HUES48 (cell line): ENCODE results near the gene CENPVL3.
"Not testable (repeated sequence)": the region's sequence is repeated elsewhere in the genome, so short reads cannot be mapped to it uniquely, and the experiment has no call there.

Experiments
- H3K27ac ChIP-seq: one replicate; pipeline ENCODE4 v1.7.0; 2013; ENCODE audit warnings: low read depth, low read length, inconsistent platforms
- H3K27me3 ChIP-seq: 2 replicates; pipeline ENCODE4 v1.6.1; 2013; ENCODE audit warnings: mild to moderate bottlenecking, low read length; ENCODE audit not compliant: control insufficient read depth, insufficient read depth
- H3K36me3 ChIP-seq: 2 replicates; pipeline ENCODE4 v1.6.1; 2013; ENCODE audit warnings: low read length; ENCODE audit not compliant: control insufficient read depth, insufficient read depth
- H3K4me1 ChIP-seq: 2 replicates; pipeline ENCODE4 v1.6.1; 2013; ENCODE audit warnings: mild to moderate bottlenecking, low read length; ENCODE audit not compliant: control insufficient read depth, insufficient read depth
- H3K4me3 ChIP-seq: 2 replicates; pipeline ENCODE4 v1.5.1; 2013; ENCODE audit warnings: mild to moderate bottlenecking, low read depth, low read length
- H3K9ac ChIP-seq: 2 replicates; pipeline ENCODE4 v1.6.1; 2013; ENCODE audit warnings: mild to moderate bottlenecking, low read depth, low read length, moderate library complexity
- H3K9me3 ChIP-seq: 2 replicates; pipeline ENCODE4 v1.6.1; 2013; ENCODE audit warnings: low read length; ENCODE audit not compliant: control insufficient read depth, insufficient read depth

The CENPVL3 gene

DNA sequence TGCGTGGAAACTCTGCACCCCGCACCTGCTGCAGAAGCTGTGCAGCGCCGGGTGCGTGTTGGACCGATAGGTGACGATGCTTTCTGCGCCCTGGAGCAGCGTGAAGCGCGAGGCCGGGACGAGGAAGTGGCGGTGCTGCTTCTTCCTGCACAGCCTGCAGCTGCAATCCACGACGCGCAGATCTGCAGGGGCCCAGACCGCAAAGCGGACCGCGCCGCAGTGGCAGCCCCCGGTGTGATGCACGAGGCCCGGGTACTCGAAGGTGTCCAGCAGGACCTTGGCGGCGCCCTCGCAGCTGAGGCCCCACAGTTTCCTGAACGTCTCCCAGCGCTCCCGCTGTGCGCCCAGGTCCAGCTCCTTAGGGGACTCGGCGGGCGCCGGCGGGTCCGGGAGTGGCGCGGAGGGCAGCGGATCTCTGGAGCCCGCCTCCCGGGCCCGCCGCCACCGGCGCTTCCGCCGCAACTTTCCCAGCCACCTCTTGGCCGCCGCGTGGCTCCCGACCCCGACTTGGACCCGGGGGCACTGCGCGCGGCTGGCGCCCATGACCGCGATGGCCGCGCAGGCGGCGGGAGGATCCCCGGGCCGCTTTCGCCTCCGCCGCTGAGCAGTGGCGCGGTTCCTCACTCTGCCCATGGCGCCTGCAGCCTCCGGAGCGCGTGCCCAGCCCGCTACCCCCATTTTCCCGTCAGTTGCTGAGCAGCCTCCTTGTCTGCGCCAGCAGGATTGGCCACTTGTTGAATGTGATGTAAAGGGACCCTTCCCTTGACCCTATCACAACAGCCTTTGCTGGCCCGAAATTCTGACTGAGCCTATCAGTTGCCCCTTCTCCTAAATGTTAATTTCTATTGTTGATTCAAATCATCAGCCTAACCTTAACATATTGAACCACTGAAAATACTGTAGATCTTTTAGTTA, at the start of gene CENPVL3:
Gene CENPVL3, minus strand, starts transcription at position 672 of the 915 bp plus-strand sequence. Its CDS starts 39 bp downstream, at position 633.
- not testable (repeated sequence) for H3K4me1 ChIP-seq, H3K36me3 ChIP-seq, H3K9ac ChIP-seq, H3K27ac ChIP-seq
- Histone ChIP-seq H3K27me3 (peaks cover 26% of the 10 kb centered on the region), H3K9me3 (peaks cover 18% of the 10 kb centered on the region), H3K4me3 (peak within 1 kb of the TSS; percentile 53)

DNA sequence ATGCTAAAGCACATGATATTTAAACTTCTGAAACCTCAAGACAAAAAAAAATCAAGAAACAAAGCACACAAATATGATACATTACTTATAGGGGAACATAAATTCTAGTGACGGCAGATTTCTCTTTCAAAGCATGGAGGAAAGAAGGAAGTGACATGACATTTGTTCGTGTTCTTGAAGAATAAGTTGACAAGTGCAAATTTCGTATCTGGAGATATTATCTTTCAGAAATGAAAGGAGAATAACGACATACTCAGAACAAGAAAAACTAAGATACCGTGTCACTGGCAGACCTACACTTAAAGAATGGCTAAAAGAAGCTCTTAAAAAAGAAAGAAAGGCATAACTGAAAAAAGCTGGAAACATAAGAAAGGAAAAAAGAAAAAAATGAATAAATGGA, 47.3 kb upstream of the CENPVL3 start:
- Histone ChIP-seq H3K9me3 (no peaks in the 10 kb centered on the region), H3K4me3 (no peak overlapping the region), H3K27ac (no peak overlapping the region), H3K36me3 (no peaks in the 10 kb centered on the region), H3K27me3 (no peaks in the 10 kb centered on the region), H3K9ac (no peak overlapping the region), H3K4me1 (no peaks in the 10 kb centered on the region)

DNA sequence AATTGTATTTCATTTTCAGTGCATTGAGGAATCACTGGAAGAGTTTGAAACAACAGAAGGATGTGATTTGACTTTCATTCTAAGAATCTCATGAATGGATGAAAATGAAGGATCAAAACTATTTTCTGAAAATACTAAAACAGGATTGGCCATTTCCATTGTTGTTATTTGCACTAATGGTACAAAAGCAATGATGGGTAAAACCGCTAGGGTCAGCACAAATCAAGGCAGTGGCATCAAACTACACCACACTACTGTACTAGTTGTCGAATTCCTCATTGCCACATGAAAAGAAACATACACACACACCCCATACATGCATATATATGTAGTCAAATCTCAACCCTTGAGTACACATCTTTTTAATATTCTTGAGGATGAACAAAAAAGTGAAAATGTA, 24.7 kb upstream of the CENPVL3 start:
- no peak overlapping the region for H3K27ac ChIP-seq
- no peaks in the 10 kb centered on the region for H3K27me3 ChIP-seq
- no peak overlapping the region for H3K4me3 ChIP-seq
- no peaks in the 10 kb centered on the region for H3K4me1 ChIP-seq
- H3K36me3 ChIP-seq = no peaks in the 10 kb centered on the region
- H3K9me3 ChIP-seq = peaks cover 8% of the 10 kb centered on the region; the same call in 1 of the 2 replicates
- no peak overlapping the region for H3K9ac ChIP-seq

DNA sequence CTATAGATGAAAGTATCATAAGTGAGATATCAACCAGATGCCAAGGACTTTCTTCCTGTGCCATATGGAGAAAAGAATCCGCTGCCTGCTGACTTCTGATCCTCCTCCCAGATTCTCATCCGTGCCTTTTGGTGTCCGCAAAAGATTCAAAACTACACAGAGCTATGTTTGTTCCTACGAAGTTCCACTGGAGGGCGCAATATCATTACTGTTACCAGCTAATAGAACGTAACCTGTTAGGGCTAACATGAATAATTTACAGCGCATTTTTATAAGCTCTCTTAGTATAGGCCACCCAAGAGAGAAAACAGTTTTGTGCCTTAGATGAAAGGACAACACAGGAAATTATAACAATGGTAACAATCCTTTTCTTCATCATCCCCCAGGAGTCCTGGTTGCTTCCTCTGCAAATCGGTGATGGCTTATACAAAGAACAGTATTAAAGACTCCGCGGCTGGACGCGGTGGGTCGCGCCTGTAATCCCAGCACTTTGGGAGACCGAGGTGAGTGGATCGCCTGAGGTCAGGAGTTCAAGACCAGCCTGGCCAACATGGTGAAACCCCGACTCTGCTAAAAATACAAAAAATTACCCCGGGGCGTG, 22.8 kb upstream of the CENPVL3 start:
- no peaks in the 10 kb centered on the region for H3K36me3 ChIP-seq
- no peak overlapping the region for H3K27ac ChIP-seq
- H3K4me1 ChIP-seq = no peaks in the 10 kb centered on the region
- no peak overlapping the region for H3K4me3 ChIP-seq
- no peaks in the 10 kb centered on the region for H3K27me3 ChIP-seq
- H3K9me3 ChIP-seq = peaks cover 8% of the 10 kb centered on the region; the same call in 1 of the 2 replicates
- H3K9ac ChIP-seq = no peak overlapping the region

DNA sequence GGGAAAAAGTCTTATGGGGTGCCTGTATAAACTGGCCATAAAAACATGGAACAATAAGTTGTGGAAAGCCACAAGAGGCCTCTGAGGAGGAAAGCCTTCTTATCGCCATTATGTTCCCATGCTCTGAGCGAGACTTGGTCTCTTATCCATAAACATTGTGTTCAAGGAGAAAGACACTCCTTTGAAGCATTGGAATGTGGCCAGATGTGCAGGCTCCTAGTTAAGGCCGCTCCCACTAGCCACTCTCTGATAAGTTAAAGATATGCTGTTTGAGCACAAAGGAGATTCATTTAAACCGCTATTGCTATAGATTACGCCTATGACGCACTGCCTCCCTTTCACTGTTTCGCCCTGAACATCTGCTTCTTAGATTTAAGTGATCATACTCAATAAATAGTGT, 17.8 kb upstream of the CENPVL3 start:
- H3K4me3 ChIP-seq, H3K36me3 ChIP-seq, H3K9ac ChIP-seq, H3K27ac ChIP-seq, H3K27me3 ChIP-seq, H3K4me1 ChIP-seq, H3K9me3 ChIP-seq: not testable (repeated sequence)

DNA sequence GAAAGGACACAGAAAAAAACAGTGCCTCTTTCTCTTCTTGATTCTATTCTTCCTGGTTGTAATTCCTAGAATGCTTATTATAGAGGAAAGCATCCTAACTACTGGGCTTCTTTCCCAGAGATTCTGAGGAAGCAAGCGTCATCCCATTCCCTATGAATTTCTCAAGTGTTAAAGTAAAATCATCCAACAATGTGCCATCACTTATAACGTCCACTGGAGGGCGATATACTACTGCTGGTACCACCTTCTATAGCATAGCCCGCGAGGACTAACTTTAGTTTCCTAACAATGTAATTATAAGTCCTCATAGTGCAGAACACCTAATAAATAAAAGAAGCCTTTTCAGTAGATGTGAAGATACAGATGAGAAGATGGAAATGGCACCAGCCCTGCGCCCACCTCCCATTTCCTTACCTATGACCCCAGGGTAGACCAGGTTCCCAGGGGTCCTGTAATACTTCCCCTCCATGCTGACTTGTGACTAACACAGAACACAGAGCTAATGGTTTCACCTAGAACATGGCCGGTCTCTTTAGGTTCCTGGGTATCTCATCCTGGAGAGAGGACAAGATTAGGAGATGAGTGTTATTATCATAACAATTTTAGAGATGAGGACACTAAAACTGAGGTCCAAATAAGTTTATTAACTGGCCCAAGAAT, 4.2 kb downstream of the CENPVL3 start:
- Histone ChIP-seq H3K9ac (no peak overlapping the region), H3K36me3 (no peaks in the 10 kb centered on the region), H3K27ac (no peak overlapping the region), H3K4me3 (no peak overlapping the region), H3K9me3 (no peaks in the 10 kb centered on the region), H3K4me1 (no peaks in the 10 kb centered on the region), H3K27me3 (peaks cover 23% of the 10 kb centered on the region)

DNA sequence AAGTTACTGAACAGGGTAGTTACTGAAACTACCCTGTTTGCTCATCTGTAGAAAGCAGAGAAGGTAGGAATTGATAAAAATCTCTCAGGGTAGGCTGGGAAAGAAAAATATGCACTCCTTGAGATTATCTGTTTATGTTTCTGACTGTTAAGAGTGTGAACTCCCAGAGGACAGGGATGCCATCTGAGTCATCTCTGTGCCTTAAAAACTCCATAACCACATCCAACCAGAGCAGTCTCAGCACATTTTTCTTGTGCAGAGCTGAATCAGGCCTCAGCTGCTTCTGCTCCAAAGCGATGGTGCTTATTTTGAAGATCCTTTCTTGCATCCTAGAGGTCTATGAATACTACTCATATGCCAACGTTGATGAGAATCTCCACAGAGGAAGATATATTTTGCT, 9.9 kb downstream of the CENPVL3 start:
- Histone ChIP-seq H3K9me3 (peaks cover 6% of the 10 kb centered on the region; the same call in 1 of the 2 replicates), H3K36me3 (no peaks in the 10 kb centered on the region), H3K27me3 (no peaks in the 10 kb centered on the region), H3K9ac (no peak overlapping the region), H3K4me1 (no peaks in the 10 kb centered on the region), H3K27ac (no peak overlapping the region), H3K4me3 (no peak overlapping the region)

DNA sequence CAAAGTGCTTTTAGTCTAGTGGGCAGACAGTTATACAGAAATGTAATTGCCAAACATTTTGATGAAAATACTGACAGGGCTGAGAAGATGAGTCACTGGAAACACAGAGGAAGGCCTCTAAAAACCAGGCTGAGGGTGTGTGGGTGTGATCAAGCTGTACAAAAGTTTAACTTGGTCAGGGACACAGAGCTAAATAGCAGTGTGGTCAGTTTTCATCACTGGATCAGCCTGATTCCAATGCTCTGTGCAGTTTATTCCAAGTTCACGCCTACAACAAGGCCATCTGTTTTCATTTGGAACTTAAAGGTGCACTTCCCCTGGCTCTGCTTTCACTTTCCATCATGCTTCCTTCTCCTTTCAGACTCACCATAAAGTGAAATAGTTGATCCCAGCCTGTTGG, 10.6 kb downstream of the CENPVL3 start:
- peaks cover 6% of the 10 kb centered on the region; the same call in 1 of the 2 replicates for H3K9me3 ChIP-seq
- no peaks in the 10 kb centered on the region for H3K27me3 ChIP-seq
- H3K4me3 ChIP-seq = no peak overlapping the region
- no peaks in the 10 kb centered on the region for H3K36me3 ChIP-seq
- no peak overlapping the region for H3K27ac ChIP-seq
- H3K9ac ChIP-seq = no peak overlapping the region
- no peaks in the 10 kb centered on the region for H3K4me1 ChIP-seq

DNA sequence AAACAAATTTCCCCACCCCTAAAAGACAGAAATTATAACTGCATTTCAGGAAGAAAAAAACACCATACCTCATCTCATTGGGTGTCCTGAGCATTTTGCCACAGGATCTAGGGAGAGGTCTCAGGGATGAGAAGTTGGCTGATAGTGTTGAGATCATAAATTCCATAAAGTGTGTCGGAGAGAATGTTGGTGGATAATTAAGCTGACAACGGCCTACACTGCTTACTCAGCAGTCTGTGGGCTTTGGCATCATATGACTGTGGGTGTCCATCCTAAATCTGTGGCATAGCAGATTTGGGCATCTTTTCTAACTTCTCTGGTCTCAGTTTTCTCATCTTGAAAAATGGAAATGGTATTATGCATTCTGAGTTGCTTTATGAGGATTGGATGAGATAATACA, 12.3 kb downstream of the CENPVL3 start:
- no peak overlapping the region for H3K9ac ChIP-seq
- no peaks in the 10 kb centered on the region for H3K4me1 ChIP-seq
- H3K27ac ChIP-seq = no peak overlapping the region

DNA sequence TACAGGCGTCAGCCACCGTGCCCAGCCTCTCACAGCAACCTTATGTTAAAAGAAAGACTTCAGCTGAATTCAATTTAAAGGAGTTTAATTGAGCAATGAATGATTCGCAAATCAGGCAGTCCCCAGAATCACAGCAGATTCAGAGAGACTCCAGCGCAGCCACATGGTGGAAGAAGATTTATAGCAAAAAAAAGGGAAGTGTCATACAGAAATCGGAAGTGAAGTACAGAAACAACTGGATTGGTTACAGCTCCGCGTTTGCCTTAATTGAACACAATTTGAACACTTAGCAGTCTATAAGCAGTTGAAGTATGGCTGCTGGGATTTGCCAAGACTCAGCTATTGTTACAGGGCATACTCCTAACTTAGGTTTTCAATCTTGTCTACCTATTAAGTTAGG, 19.8 kb downstream of the CENPVL3 start:
- Histone ChIP-seq H3K4me1 (no peaks in the 10 kb centered on the region), H3K4me3 (no peak overlapping the region), H3K9me3 (peaks cover 15% of the 10 kb centered on the region), H3K9ac (no peak overlapping the region), H3K27ac (no peak overlapping the region), H3K36me3 (no peaks in the 10 kb centered on the region), H3K27me3 (no peaks in the 10 kb centered on the region)

More for the DNA sequence above, 12.3 kb downstream of the CENPVL3 start:
- no peaks in the 10 kb centered on the region for H3K27me3 ChIP-seq
- no peak overlapping the region for H3K4me3 ChIP-seq
- no peaks in the 10 kb centered on the region for H3K36me3 ChIP-seq
- peaks cover 6% of the 10 kb centered on the region; the same call in 1 of the 2 replicates for H3K9me3 ChIP-seq

DNA sequence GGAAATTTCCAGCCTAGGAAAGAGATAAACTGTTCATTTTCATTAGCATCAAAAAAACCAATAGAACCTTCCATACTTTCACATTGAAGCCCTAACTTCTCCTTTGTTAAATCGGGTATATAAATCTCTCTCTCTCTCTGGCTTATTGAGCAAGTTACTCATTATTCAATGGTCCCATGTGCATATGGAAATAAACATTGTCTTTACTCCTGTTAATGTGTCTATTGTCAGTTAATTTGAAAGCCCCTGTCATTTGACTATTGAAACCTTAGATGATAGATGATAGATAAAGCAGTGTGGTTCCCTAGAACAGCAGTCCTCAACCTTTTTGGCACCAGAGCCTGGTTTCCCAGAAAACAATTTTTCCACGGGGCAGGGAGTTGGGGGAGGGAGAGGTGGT, 46.8 kb downstream of the CENPVL3 start:
- no peaks in the 10 kb centered on the region for H3K4me1 ChIP-seq
- H3K27ac ChIP-seq = no peak overlapping the region
- H3K36me3 ChIP-seq = no peaks in the 10 kb centered on the region
- no peak overlapping the region for H3K9ac ChIP-seq
- peaks cover 28% of the 10 kb centered on the region for H3K9me3 ChIP-seq
- H3K4me3 ChIP-seq = no peak overlapping the region
- H3K27me3 ChIP-seq = no peaks in the 10 kb centered on the region
